ENCODE measurements around the gene NUP107.

Gene NUP107

DNA sequence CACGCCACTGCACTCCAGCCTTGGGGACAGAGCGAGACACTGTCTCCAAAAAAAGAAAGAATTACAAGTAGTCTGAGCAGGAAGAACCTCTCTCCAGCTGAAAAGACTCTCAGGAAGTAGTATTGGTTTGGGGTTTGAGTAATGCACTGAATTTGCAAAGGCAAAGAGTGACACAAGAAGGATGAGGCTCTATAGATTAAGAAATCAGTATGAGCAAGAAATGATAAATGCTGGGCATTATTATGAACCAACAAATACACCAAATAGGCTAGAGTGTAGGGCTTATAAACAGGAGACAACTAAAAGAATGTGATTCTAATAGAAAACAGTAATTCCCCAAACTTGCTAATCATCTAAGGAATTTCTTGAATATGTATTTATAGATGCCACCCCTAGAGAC is 56.6 kb downstream of the NUP107 start:
- no peak for DNase-seq

DNA sequence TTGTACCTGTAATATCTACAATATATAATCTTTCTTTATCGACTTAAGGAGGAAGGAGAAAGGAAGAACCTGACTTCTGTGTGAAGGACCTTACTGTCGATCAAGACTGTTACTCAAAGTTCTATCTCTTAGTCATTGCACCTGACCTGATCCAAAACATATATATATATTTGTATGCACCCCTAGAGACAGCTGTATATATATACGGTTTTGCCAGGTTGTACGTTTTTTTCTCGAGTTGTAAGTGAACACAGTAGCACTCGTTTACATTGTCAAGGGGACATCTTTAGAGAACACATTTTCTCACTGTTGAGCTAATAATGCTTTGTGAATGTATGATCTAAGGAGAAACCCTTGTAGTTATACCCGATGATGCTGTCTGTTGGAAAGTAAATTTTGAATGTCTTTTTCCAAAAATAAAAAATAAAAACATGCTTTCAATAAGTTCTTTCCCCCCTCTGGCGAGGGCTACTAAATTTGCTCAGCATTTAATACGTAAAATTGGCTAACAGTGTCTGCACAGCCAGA is 58.7 kb downstream of the NUP107 start:
- DNase-seq = no peak

DNA sequence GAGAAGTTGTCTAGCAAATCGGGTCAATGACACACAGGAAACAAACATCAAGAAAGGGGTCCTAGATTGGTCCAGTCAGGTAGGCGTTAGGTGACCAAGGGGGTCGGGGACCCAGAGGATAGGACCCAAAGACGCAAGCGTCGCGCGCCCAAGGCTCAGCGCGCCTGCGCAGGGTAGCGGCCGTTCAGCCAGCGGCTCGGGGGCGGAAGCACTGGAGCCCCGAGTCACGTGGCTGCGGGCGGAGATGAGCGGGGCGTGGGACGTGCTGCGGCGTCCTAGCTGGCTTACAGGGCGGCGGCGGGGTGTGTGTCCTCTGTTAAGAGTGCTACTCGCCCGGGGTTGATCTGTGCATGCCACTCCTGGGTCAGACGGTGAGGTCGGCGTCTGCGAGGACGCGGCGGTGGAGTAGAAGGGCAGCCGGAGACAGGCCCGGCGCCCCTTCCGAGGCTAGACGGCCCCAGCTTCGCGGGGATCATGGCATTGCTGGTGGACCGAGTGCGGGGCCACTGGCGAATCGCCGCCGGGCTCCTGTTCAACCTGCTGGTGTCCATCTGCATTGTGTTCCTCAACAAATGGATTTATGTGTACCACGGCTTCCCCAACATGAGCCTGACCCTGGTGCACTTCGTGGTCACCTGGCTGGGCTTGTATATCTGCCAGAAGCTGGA is 59.3 kb downstream of the NUP107 start, which contains the start of gene SLC35E3:
Gene SLC35E3, plus strand, starts transcription at position 273 of the 668 bp plus-strand sequence. Its CDS starts 202 bp downstream, at position 475.
- peak; percentile 82 for DNase-seq

DNA sequence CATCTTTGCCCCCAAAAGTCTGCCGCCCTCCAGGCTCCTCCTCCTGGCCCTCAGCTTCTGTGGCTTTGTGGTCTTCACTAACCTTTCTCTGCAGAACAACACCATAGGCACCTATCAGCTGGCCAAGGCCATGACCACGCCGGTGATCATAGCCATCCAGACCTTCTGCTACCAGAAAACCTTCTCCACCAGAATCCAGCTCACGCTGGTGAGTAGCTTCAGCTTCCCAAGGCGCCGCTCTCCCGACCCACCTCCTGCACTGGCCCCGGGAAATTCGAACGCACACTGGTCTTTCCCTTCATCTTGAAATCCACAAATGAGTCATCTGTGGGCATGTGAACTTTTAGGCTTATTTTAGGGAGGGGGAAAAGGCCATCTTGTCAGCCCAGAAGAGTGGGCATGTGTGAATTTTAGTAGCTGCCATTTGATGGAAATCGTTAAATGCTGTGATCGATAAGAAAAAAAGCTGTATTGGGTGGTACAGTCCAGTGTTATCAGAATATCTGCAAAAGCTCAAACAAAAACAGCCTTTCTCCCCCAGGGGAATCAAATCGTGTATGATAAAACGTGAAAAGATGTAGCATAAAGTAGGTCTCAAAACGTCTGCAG is 59.9 kb downstream of the NUP107 start:
- DNase-seq = peak; percentile 7

DNA sequence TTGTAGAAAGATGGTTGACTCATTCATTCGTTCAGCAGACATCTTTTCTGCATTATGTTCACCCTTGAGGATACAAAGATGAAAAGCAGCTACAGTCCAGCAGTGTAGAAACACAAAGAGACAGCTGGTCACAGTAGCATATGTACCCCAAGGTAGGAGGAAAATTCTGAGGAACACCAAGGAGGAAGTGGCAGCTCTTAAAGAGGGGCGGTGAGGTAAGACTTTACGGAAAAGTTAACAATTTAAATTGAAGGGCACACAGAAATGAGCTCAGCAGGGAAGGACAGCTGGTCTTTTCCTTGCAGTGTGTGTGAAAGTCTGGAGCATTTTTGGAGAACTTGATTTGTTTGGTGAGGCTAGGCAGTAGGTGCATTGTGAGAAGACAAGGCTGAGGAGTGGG is 62.7 kb downstream of the NUP107 start:
- no peak for DNase-seq

DNA sequence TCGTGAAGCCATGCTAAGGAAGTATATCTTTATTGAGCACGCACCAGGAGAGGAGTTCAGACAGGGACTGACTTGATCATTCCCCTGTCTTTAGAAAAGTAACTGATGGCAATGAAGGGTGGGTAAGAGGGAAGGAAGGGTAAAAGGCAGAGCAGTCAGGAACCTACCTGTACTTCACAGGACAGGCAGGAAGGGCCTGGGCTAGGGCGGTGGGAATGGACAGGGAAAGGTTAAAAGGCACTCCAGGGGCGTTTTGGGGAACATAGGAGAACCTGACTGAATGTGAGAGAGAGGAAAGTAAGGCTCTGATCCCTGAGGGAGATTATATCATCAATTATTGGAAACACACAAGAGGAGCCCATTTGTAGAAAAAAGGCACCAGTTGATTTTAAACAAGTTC is 63.1 kb downstream of the NUP107 start:
- no peak for DNase-seq

DNA sequence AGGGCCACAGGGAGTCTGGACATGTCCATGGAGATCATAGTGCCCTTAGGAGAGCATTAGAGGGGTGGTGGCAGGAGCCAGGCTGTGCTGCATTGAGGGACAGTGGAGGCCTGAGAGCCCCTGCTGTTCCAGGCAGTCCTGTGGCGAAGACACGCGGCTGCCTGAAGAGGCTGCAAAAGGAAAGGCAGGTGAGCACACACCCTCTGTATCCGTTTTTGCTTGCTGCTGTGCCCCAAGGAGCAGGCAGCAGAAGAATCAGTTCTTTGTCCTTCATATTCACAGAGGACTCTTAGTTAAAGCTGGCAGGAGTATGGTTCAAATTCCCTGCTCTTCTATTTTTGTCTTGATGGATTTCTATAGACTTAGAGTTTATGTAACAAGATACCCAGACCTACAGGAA is 63.7 kb downstream of the NUP107 start:
- DNase-seq = no peak

DNA sequence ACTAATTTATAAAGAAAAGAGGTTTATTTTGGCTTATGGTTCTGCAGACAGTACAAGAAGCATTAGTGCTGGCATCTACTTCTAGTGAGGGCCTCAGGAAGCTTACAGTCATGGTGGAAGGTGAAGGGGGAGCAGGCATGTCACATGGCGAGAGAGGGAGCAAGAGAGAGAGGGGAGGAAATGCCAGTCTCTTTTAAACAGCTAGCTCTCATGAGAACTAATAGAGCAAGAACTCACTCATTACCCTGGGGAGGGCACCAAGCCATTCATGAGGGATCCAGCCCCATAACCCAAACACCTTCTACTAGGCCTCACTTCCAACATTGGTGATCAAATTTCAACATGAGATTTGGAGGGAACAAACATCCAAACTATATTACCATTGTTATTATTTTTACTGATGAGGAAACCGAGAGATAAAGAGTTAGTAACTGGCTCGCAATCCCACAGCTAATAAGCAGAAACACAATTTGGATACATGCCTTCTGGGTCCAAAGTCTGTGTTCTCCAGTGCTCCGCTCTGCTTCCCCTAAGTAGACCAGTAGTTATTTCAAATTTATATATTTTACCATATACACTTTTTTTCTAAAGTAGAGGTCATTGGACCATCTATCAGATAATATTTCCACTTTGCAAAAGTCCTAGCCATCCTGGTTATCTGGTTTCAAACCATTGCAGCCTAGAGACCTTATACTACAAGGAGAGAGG is 68.9 kb downstream of the NUP107 start:
- no peak for DNase-seq

DNA sequence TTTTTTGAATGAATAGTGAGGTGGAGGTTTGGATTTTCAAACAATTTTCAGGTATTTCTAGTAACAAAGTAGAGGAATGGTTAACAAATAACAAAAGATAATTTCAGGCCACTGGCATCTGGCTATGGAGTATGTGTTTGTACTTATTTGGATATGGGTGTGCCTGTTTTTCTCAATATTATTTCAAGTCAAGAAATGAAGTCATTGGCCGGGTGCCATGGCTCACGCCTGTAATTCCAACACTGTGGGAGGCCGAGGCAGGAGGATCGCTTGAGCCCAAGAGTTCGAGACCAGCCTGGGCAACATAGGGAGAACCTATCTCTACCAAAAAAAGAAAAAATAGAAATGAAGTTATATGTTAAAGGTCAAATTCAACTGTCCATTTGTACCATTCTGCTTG is 73.1 kb downstream of the NUP107 start:
- DNase-seq = no peak

DNA sequence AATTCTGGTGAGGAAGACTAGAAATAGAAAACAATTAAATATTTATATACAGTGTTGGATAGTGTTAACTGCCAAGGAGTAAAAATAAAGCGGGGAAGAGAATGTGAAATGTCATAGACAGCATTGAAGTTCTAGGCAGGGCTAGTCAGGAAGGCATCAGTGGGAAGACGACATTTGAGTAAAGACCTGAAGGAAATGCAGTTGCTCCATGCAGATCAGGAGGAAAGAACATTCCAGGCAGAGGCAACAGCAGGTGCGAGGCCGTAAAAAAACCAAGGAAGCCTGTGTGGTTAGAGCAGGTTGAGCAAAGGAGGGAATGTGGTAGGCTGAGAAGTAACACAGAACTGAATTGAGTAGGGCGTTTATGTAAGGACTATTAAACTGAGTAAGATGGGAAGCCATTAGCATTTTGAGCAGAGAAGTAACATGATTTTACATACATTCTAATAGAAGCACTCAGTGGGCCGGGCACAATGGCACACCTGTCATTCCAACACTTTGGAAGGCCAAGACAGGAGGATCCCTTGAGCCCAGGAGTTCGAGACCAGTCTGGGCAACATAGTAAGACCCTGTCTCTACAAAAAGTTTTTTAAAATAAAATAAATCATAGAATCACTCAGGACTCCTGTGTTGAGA is 74.1 kb downstream of the NUP107 start:
- DNase-seq = no peak

DNA sequence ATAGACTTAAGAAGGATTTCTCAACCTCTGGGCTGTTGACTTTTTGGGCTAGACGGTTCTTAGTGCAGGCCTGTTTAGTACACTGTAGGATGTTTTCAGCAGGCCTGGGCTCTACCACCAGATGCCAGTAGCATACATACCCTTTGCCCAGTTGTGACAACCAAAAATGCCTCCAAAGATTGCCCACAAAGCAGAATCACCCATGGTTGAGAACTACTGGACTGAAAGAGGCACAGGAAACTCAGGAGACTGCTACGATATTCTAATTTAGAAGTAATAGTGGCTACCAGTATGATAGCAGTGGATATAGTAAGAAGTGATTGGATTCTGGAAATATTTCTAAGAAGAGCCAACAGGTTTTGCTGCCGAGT is 74.6 kb downstream of the NUP107 start:
- DNase-seq = no peak

DNA sequence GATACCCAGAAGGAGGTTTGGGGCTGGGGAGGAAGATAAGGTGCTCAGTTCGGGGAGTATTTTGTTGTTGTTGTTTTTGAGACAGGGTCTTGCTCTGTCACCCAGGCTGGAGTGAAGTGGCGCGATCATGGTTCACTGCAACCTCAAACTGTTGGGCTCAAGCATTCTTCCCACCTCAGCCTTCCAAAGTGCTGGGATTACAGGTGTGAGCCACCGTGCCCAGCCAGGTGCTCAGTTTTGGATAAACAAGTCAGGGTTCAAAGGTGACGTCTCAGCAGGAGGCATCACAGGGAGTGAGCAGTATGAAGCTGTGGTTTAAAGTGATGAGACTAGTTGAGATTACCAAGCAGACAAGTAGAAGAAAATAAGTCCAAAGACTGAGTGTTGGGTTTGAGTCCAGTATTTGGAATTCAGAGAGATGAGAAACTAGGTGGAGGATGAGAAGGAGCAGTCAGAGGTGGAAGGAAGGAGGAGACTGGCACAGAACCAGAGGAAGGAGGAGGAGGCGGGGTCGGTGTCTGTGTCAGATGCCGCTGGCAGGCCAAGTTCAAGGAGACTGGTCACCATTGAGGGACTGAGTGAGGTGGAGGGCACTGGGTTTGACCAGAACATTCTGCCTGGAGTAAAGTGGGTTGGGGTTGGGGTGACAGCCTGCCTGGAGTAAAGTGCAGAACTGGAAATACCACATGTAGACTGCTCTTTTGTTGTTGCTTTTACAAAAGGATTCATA is 75.3 kb downstream of the NUP107 start:
- no peak for DNase-seq

DNA sequence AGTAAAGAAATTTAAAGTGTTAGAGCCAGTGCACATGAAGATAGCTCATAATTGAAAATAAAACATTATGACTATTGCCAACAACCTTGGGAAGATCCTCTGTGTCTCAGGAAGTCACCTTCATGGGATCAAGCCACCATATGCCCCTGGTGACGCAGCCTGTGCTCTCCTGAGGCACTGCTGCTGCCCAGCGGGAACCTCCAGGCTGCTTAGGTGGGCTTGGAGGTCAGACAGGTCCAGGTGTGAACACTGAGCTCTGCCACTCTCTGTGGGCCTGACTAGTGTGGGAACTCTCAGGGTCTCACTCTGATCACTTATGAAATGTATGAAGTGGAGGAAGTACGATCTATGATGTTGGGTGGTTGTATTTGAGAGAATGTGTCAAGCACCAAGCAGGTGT is 75.9 kb downstream of the NUP107 start:
- DNase-seq = no peak

DNA sequence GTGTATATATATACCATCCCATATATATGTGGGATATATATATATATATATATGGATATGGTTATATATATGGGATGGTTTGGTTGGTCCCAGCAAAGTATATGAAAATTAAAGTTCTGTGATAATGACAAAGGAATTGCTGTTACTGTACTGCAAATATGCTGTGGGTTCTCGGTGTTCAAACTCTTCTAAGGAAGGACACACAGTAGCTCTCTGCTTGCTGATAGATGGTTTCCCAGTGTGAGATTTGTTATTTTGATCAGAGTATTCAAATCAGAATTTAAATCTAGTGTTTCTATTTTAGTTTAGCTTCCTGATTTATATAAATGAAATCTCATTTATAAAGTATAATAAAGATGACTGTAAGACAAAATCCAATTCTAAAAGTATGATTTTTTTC is 78.9 kb downstream of the NUP107 start:
- no peak for DNase-seq

DNA sequence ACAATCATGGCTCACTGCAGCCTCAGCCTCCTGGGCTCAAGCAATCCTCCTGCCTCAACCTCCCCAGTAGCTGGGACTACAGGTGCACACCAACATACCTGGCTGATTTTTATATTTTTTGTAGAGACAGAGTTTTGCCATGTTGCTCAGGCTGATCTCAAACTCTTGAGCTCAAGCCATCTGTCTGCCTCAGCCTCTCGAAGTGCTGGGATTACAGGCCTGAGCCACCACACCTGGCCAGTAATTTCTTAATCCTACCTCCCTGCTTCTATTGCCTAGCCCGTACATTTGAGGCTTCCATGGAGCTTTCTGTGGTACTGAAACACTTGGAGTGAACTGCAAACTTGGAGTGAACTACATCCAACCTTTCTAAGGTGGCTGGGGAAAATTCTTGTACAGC is 79.9 kb downstream of the NUP107 start:
- no peak for DNase-seq

DNA sequence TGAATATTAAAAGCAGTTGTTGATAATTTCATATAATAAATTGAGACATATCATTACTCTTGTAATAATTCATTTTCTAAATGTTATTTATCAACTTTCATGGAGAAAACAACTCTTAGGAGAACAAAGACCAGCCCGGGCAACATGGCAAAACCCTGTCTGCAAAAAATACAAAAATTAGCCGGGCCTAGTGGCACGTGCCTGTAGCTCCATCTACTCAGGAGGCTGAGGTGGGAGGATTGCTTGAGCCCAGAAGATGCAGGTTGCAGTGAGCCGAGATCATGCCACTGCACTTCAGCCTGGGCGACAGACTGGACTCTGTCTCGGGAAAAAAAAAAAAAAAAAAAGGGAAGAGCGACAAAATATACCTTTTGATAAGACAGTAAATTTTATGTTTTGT is 80.4 kb downstream of the NUP107 start:
- DNase-seq = no peak

DNA sequence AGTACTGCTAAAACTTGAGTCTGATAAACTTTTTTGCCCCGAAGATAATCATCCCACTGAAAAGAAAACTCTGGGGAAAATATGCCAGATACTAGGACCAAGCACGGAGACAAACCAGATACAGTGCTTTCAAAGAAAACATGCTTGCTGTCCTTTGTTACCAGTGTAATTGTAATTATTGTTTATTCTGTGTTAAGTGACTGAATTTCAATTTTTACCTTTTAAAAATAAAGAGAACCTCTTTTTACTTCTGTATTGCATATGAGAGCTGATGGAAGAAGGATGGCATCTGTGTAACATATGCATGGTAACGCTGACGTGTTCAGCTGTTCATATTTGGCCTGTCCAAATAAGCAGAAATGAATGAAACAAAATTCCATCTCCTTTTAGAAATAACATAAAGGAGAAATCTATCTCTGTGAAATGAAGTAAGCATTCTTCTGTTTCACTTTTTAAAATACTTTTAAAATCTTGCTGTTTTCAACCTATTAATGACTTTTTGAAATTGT is 81.7 kb downstream of the NUP107 start:
- no peak for DNase-seq

DNA sequence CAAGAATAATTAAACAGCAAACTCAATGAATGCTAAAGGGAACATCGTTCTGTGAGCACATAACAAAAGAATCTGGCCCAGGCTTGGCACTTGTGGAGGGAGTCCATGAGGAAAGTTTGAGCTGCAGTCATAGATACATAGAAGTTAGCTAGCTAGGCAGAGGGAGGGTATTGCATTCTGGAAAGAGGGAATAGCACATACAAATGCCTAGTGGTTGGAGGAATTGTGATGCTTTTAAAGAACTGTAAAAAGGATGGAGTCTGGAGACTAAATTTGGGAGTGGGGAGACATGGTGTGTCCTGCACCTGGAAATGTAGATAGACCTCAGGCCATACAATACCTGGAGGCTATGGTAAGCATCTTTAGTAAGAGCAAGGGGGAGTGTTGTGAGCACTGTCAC is 83.2 kb downstream of the NUP107 start:
- no peak for DNase-seq

DNA sequence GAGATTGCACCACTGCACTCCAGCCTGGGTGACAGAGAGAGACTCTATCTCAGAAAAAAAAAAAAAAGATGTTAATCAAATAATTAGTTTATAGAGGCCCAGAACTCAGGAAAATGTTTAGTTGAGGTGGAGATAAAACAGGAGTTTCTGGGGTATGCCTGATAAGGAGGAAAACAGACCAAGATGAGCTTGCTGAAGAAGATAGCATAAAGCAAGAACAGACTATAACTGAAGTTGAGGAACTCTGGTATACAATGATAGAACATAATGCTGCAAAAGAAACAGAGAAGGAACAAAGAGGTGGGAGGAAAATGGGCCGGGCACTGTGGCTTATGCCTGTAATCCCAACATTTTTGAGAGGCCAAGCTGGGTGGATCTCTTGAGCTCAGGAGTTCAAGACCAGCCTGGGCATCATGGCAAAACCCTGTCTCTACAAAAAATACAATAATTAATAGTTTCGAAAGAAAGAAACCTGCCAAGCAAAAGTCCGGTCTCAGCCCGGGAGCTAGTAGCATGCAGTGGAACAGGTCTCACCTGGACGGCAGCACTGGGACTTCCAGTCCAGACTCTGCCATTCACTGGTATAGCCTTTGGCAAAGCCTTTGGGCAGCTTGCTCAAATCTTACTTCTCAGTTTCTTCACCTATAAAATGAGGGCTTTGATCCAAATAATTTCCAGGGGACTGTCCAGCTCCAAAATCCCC is 84.6 kb downstream of the NUP107 start:
- no peak for DNase-seq

DNA sequence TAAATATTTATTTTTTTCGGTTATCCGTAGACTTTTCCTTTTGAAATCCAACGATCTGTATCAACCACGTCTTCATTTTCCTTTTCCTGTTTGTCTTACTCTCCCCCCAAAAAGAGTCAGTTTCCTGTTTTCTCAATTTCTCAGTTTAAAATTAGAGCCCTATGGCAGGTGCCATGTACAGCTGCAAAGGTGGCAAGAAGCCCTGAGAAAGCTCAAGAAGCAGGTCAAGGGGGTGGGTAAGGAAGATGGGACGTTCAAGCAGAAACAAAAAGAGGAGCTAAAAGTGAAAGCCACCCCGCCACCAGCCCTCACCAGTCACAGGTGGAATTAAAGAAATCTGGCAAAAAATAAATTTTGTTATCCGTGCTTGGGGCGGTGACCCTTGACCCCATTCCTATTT is 85.9 kb downstream of the NUP107 start:
- no peak for DNase-seq

DNA sequence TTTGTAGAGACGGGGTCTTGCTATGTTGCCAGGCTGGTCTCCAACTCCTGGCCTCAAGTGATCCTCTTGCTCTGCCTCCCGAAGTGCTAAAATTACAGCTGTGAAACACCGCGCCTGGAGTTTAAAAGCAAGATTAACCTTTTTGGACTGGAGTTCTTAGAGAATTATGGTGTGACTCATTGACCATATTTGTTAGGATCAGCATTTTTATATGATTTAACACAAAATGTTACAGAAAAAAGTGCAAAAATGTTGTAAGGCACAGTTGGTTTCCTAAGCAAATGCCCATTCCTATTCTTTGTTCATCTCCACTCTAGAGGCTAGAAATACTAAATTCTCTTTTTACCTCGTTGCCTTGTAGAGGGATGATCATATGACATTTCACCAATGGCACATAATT is 86.8 kb downstream of the NUP107 start:
- no peak for DNase-seq

DNA sequence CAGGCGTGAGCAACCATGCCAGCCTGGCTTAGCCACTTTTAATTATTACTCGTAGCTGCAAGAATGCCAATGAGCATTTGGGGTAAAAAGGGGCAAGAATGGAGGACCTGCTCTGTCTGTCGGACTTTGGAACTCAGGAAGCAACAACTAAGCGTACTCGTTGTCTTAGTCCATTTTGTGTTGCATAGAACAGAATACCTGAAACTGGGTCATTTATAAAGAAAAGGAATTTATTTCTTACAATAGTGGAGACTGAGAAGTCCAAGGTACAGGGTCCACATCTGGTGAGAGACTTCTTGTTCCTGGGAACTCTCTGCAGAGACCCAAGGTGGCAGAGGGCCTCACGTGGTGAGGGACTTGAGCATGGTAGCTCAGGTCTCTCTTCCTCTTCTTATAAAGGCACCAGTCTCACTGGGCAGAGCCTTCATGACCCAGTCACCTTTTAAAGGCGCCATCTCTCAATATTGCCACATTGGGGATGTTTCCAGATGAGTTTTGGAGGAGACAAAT is 88.4 kb downstream of the NUP107 start:
- no peak for DNase-seq
